BLaER1 (cell line): ENCODE results near the gene EPHA1.

Experiments used
- H3K27ac ChIP-seq: shearing (Covaris generic); formaldehyde crosslinking; 2 replicates; pipeline ENCODE4 v1.8.1; 2022
- H3K27me3 ChIP-seq: shearing (Covaris generic); formaldehyde crosslinking; 2 replicates; pipeline ENCODE4 v1.8.1; 2022
- H3K36me3 ChIP-seq: shearing (Covaris generic); formaldehyde crosslinking; 2 replicates; pipeline ENCODE4 v1.8.1; 2022
- H3K4me1 ChIP-seq: shearing (Covaris generic); formaldehyde crosslinking; 2 replicates; pipeline ENCODE4 v1.8.1; 2022
- H3K4me2 ChIP-seq: shearing (Covaris generic); formaldehyde crosslinking; 2 replicates; pipeline ENCODE4 v1.8.1; 2022
- H3K4me3 ChIP-seq: shearing (Covaris generic); formaldehyde crosslinking; 2 replicates; pipeline ENCODE4 v1.8.1; 2022
- H3K9ac ChIP-seq: shearing (Covaris generic); formaldehyde crosslinking; 2 replicates; pipeline ENCODE4 v1.8.1; 2022
- H3K9me3 ChIP-seq: shearing (Covaris generic); formaldehyde crosslinking; 2 replicates; pipeline ENCODE4 v1.8.1; 2022
- H4K20me1 ChIP-seq: shearing (Covaris generic); formaldehyde crosslinking; 2 replicates; pipeline ENCODE4 v1.8.1; 2022
- Cebpa-rat ChIP-seq: shearing (Covaris generic); IDR thresholded peaks from 2 replicates; pipeline ENCODE4 v1.8.1; 2022

The EPHA1 gene

GRCh38 chr7:143448429-143448828 is 39.8 kb upstream of the EPHA1 start:
- TF ChIP-seq Cebpa-rat, result no peak
- Histone ChIP-seq H3K27me3 (no peaks in the 10 kb centered on the region), H4K20me1 (no peaks in the 10 kb centered on the region)

GRCh38 chr7:143447466-143447865 is 38.8 kb upstream of the EPHA1 start:
- H3K4me3 ChIP-seq, result no peak overlapping the region
- H3K27ac ChIP-seq, result no peak overlapping the region
- no peak overlapping the region for H3K4me2 ChIP-seq
- no peaks in the 10 kb centered on the region for H4K20me1 ChIP-seq
- H3K27me3 ChIP-seq, result no peaks in the 10 kb centered on the region
- H3K4me1 ChIP-seq, result no peaks in the 10 kb centered on the region
- no peaks in the 10 kb centered on the region for H3K36me3 ChIP-seq
- H3K9ac ChIP-seq, result no peak overlapping the region
- no peak for TF ChIP-seq Cebpa-rat
- H3K9me3 ChIP-seq, result no peaks in the 10 kb centered on the region

More at GRCh38 chr7:143448429-143448828, 39.8 kb upstream of the EPHA1 start:
- no peak overlapping the region for H3K4me3 ChIP-seq
- H3K36me3 ChIP-seq, result no peaks in the 10 kb centered on the region
- H3K9ac ChIP-seq, result no peak overlapping the region
- H3K4me1 ChIP-seq, result no peaks in the 10 kb centered on the region
- H3K4me2 ChIP-seq, result no peak overlapping the region
- no peak overlapping the region for H3K27ac ChIP-seq
- H3K9me3 ChIP-seq, result no peaks in the 10 kb centered on the region

GRCh38 chr7:143444785-143445184 is 36.1 kb upstream of the EPHA1 start:
- H4K20me1 ChIP-seq, result no peaks in the 10 kb centered on the region
- H3K27ac ChIP-seq, result no peak overlapping the region
- no peak overlapping the region for H3K9ac ChIP-seq
- no peaks in the 10 kb centered on the region for H3K27me3 ChIP-seq
- no peaks in the 10 kb centered on the region for H3K4me1 ChIP-seq
- H3K9me3 ChIP-seq, result no peaks in the 10 kb centered on the region
- H3K36me3 ChIP-seq, result no peaks in the 10 kb centered on the region
- H3K4me3 ChIP-seq, result no peak overlapping the region
- no peak overlapping the region for H3K4me2 ChIP-seq
- TF ChIP-seq Cebpa-rat, result no peak

GRCh38 chr7:143444063-143444782 is 35.6 kb upstream of the EPHA1 start:
- H3K4me2 ChIP-seq, result no peak overlapping the region
- no peak overlapping the region for H3K4me3 ChIP-seq
- no peaks in the 10 kb centered on the region for H3K27me3 ChIP-seq
- no peaks in the 10 kb centered on the region for H3K9me3 ChIP-seq
- H4K20me1 ChIP-seq, result no peaks in the 10 kb centered on the region
- no peak overlapping the region for H3K27ac ChIP-seq
- TF ChIP-seq Cebpa-rat, result no peak
- H3K9ac ChIP-seq, result no peak overlapping the region
- H3K36me3 ChIP-seq, result no peaks in the 10 kb centered on the region
- no peaks in the 10 kb centered on the region for H3K4me1 ChIP-seq

- no peak for TF ChIP-seq Cebpa-rat
- H3K36me3 ChIP-seq, result no peaks in the 10 kb centered on the region
- H3K9me3 ChIP-seq, result no peaks in the 10 kb centered on the region
- H3K27me3 ChIP-seq, result no peaks in the 10 kb centered on the region
- no peak within 1 kb of the TSS for H3K4me2 ChIP-seq
- no peaks in the 10 kb centered on the region for H4K20me1 ChIP-seq
- no peaks in the 10 kb centered on the region for H3K4me1 ChIP-seq
- no peak within 1 kb of the TSS for H3K27ac ChIP-seq
- H3K4me3 ChIP-seq, result no peak within 1 kb of the TSS
- no peak within 1 kb of the TSS for H3K9ac ChIP-seq
These were observed 34.5 kb upstream of the EPHA1 start, which contains the start of gene TAS2R60 for GRCh38 chr7:143443153-143443552. TSS of gene TAS2R60 (plus strand) at chr7:143443453. CDS start at chr7:143443453, 0 bp downstream.

- Histone ChIP-seq H3K4me3 (no peak overlapping the region), H3K27ac (no peak overlapping the region), H3K27me3 (no peaks in the 10 kb centered on the region), H3K4me1 (no peaks in the 10 kb centered on the region), H3K4me2 (no peak overlapping the region), H3K9ac (no peak overlapping the region), H4K20me1 (no peaks in the 10 kb centered on the region), H3K36me3 (no peaks in the 10 kb centered on the region), H3K9me3 (no peaks in the 10 kb centered on the region)
- TF ChIP-seq Cebpa-rat, result no peak
These were observed 31.2 kb upstream of the EPHA1 start for GRCh38 chr7:143439866-143440265.

GRCh38 chr7:143437578-143437977 is 28.9 kb upstream of the EPHA1 start:
- Histone ChIP-seq H4K20me1 (no peaks in the 10 kb centered on the region), H3K36me3 (no peaks in the 10 kb centered on the region), H3K9me3 (no peaks in the 10 kb centered on the region), H3K9ac (no peak overlapping the region), H3K27ac (no peak overlapping the region), H3K4me2 (no peak overlapping the region), H3K27me3 (no peaks in the 10 kb centered on the region), H3K4me3 (no peak overlapping the region), H3K4me1 (no peaks in the 10 kb centered on the region)
- no peak for TF ChIP-seq Cebpa-rat

- H3K27me3 ChIP-seq, result no peaks in the 10 kb centered on the region
- no peak overlapping the region for H3K27ac ChIP-seq
- no peaks in the 10 kb centered on the region for H3K36me3 ChIP-seq
- H3K4me3 ChIP-seq, result no peak overlapping the region
- no peak overlapping the region for H3K9ac ChIP-seq
- H3K9me3 ChIP-seq, result no peaks in the 10 kb centered on the region
- H3K4me1 ChIP-seq, result no peaks in the 10 kb centered on the region
- no peak for TF ChIP-seq Cebpa-rat
- H3K4me2 ChIP-seq, result no peak overlapping the region
- no peaks in the 10 kb centered on the region for H4K20me1 ChIP-seq
These were observed 27.8 kb upstream of the EPHA1 start for GRCh38 chr7:143436325-143436946.

GRCh38 chr7:143435266-143435665 is 26.6 kb upstream of the EPHA1 start:
- no peak overlapping the region for H3K4me2 ChIP-seq
- no peaks in the 10 kb centered on the region for H4K20me1 ChIP-seq
- no peaks in the 10 kb centered on the region for H3K9me3 ChIP-seq
- H3K27ac ChIP-seq, result no peak overlapping the region
- no peak overlapping the region for H3K4me3 ChIP-seq
- no peak for TF ChIP-seq Cebpa-rat
- no peak overlapping the region for H3K9ac ChIP-seq
- H3K36me3 ChIP-seq, result no peaks in the 10 kb centered on the region
- H3K27me3 ChIP-seq, result no peaks in the 10 kb centered on the region
- H3K4me1 ChIP-seq, result no peaks in the 10 kb centered on the region

- no peaks in the 10 kb centered on the region for H3K4me1 ChIP-seq
- no peak for TF ChIP-seq Cebpa-rat
- no peak overlapping the region for H3K9ac ChIP-seq
- H3K4me2 ChIP-seq, result no peak overlapping the region
- H3K36me3 ChIP-seq, result no peaks in the 10 kb centered on the region
- H3K27me3 ChIP-seq, result no peaks in the 10 kb centered on the region
- no peaks in the 10 kb centered on the region for H3K9me3 ChIP-seq
- no peak overlapping the region for H3K4me3 ChIP-seq
- no peak overlapping the region for H3K27ac ChIP-seq
- H4K20me1 ChIP-seq, result no peaks in the 10 kb centered on the region
These were observed 26.0 kb upstream of the EPHA1 start for GRCh38 chr7:143434660-143435059.
